HepG2 (cell line): Measurements from ENCODE around the gene RPL41. TPM values are rescaled to one million over a fixed set of nuclear protein-coding genes. Genes with fewer than 3 reads are reported as not detected.

Experiments used
- ADNP ChIP-seq: sonication (generic); formaldehyde crosslinking; IDR thresholded peaks from 2 replicates; pipeline ENCODE4 v1.4.0; 2020; ENCODE audit warnings: missing genetic modification reagents
- CC2D1A ChIP-seq: sonication (generic); formaldehyde crosslinking; IDR thresholded peaks from 2 replicates; pipeline ENCODE4 v1.8.1; 2023; ENCODE audit warnings: mild to moderate bottlenecking, missing genetic modification reagents
- ERF ChIP-seq: IDR thresholded peaks from 2 replicates; pipeline ENCODE4 v1.6.1; 2018; ENCODE audit warnings: missing biosample characterization, missing genetic modification reagents
- GRHL1 ChIP-seq: sonication (generic); formaldehyde crosslinking; conservative IDR thresholded peaks from 2 replicates; pipeline ENCODE4 v1.8.0; 2022; ENCODE audit warnings: missing genetic modification reagents
- NPAS2 ChIP-seq: sonication (generic); formaldehyde crosslinking; IDR thresholded peaks from 2 replicates; pipeline ENCODE4 v1.8.0; 2022; ENCODE audit warnings: mild to moderate bottlenecking, missing genetic modification reagents, borderline replicate concordance
- PPARG ChIP-seq: conservative IDR thresholded peaks from 2 replicates; pipeline ENCODE4 v1.6.1; 2016; ENCODE audit warnings: missing biosample characterization, missing genetic modification reagents
- PRMT3 ChIP-seq: sonication (generic); formaldehyde crosslinking; IDR thresholded peaks from 2 replicates; pipeline ENCODE4 v1.8.1; 2022; ENCODE audit warnings: low read depth, mild to moderate bottlenecking, moderate library complexity, missing genetic modification reagents, borderline replicate concordance
- SALL2 ChIP-seq: sonication (generic); formaldehyde crosslinking; IDR thresholded peaks from 2 replicates; pipeline ENCODE4 v1.8.1; 2023; ENCODE audit warnings: mild to moderate bottlenecking, missing genetic modification reagents, inconsistent platforms
- SMAD3 ChIP-seq: sonication (generic); formaldehyde crosslinking; IDR thresholded peaks from 2 replicates; pipeline ENCODE4 v1.4.0; 2020; ENCODE audit warnings: missing genetic modification reagents
- SMYD3 ChIP-seq: sonication (generic); formaldehyde crosslinking; IDR thresholded peaks from 2 replicates; pipeline ENCODE4 v1.8.1; 2023; ENCODE audit warnings: mild to moderate bottlenecking, missing genetic modification reagents
- SRF ChIP-seq: IDR thresholded peaks from 2 replicates; pipeline ENCODE4 v1.6.1; 2011; ENCODE audit warnings: mild to moderate bottlenecking, low read depth, low read length, moderate library complexity
- U2AF2 ChIP-seq: fragments of 200-400 bp; formaldehyde crosslinking; IDR thresholded peaks from 2 replicates; pipeline ENCODE4 v1.6.1; 2017; ENCODE audit warnings: low read depth, mild to moderate bottlenecking, low read length
- YEATS2 ChIP-seq: sonication (generic); formaldehyde crosslinking; IDR thresholded peaks from 2 replicates; pipeline ENCODE4 v1.4.0; 2020; ENCODE audit warnings: missing genetic modification reagents, borderline replicate concordance
- ZBTB34 ChIP-seq: sonication (generic); formaldehyde crosslinking; IDR thresholded peaks from 2 replicates; pipeline ENCODE4 v1.8.0; 2022; ENCODE audit warnings: mild to moderate bottlenecking, missing genetic modification reagents
- ZMYM4 ChIP-seq: sonication (generic); formaldehyde crosslinking; IDR thresholded peaks from 2 replicates; pipeline ENCODE4 v1.8.1; 2023; ENCODE audit warnings: mild to moderate bottlenecking, missing genetic modification reagents
- ZNF124 ChIP-seq: sonication (generic); formaldehyde crosslinking; IDR thresholded peaks from 2 replicates; pipeline ENCODE4 v1.4.0; 2020; ENCODE audit warnings: missing genetic modification reagents
- ZNF597 ChIP-seq: sonication (generic); formaldehyde crosslinking; IDR thresholded peaks from 2 replicates; pipeline ENCODE4 v1.5.0; 2020; ENCODE audit warnings: missing genetic modification reagents
- ZNF629 ChIP-seq: sonication (generic); formaldehyde crosslinking; conservative IDR thresholded peaks from 2 replicates; pipeline ENCODE4 v1.5.0; 2020; ENCODE audit warnings: missing genetic modification reagents
- ZNF800 ChIP-seq: sonication (generic); formaldehyde crosslinking; IDR thresholded peaks from 2 replicates; pipeline ENCODE4 v1.4.0; 2020; ENCODE audit warnings: missing genetic modification reagents
- polyA plus RNA-seq, 8 experiments: library from polyadenylated mRNA; depleted of rRNA in 3 of 8; stranded (reverse) in 7 of 8; unstranded in 1 of 8; fragments of >200 nt; fragmentation: Illumina TruSeq in 4 of 8; extraction: Trizol in 4 of 8; gene quantifications; 2 replicates each; pipeline versions ENCODE4 v1.2.1 to v1.2.3, GENCODE V29; 2011 to 2016; ENCODE audit warnings: low read depth in 4 of 8, missing spikeins in 1 of 8, mixed read lengths in 1 of 8; ENCODE audit not compliant: insufficient read depth in 1 of 8
- total RNA-seq, 5 experiments: library from RNA; depleted of rRNA; stranded (reverse); fragments of >200 nt; fragmentation: Illumina TruSeq; extraction: Trizol; gene quantifications; 2 replicates each; pipeline ENCODE4 v1.2.3, GENCODE V29; 2016; ENCODE audit warnings: low read depth in 1 of 5
- TF ChIP-seq, protein P1 (sequence below): sonication (generic); formaldehyde crosslinking; IDR thresholded peaks from 2 replicates; pipeline ENCODE4 v1.4.0; 2020; ENCODE audit warnings: mild to moderate bottlenecking, missing genetic modification reagents, borderline replicate concordance
- TF ChIP-seq, protein P2 (sequence below): sonication (generic); formaldehyde crosslinking; IDR thresholded peaks from 2 replicates; pipeline ENCODE4 v1.5.0; 2020; ENCODE audit warnings: mild to moderate bottlenecking, missing genetic modification reagents

The RPL41 gene
- total and polyA plus RNA-seq, 2 of the 13 experiments (the other 11 are each of a cell fraction or from before 2014, with no cell fraction given), result 4,012 to 7,670 TPM

GRCh38 chr12:56080556-56081138 lies 35.8 kb upstream of the RPL41 start (continued):
- TF ChIP-seq, protein P1, sequence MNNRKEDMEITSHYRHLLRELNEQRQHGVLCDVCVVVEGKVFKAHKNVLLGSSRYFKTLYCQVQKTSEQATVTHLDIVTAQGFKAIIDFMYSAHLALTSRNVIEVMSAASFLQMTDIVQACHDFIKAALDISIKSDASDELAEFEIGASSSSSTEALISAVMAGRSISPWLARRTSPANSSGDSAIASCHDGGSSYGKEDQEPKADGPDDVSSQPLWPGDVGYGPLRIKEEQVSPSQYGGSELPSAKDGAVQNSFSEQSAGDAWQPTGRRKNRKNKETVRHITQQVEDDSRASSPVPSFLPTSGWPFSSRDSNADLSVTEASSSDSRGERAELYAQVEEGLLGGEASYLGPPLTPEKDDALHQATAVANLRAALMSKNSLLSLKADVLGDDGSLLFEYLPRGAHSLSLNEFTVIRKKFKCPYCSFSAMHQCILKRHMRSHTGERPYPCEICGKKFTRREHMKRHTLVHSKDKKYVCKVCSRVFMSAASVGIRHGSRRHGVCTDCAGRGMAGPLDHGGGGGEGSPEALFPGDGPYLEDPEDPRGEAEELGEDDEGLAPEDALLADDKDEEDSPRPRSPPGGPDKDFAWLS (CRISPR knock-in tag), result no peak
- TF ChIP-seq ZBTB34 (no peak), SMYD3 (CRISPR knock-in tag) (no peak), PRMT3 (CRISPR knock-in tag) (no peak), ZNF597 (CRISPR knock-in tag) (no peak), GRHL1 (CRISPR knock-in tag) (no peak), SMAD3 (CRISPR knock-in tag) (peak; percentile 46; the same call in 1 of the 2 replicates), CC2D1A (CRISPR knock-in tag) (no peak), ZMYM4 (CRISPR knock-in tag) (no peak; the same call in 1 of the 2 replicates), PPARG (CRISPR knock-in tag) (peak; percentile 26; the same call in 1 of the 2 replicates), SRF (no peak), ZNF800 (CRISPR knock-in tag) (no peak), YEATS2 (no peak; the same call in 1 of the 2 replicates), SALL2 (CRISPR knock-in tag) (no peak), ERF (CRISPR knock-in tag) (peak; percentile 89), ZNF629 (CRISPR knock-in tag) (no peak; the same call in 1 of the 2 replicates), ADNP (CRISPR knock-in tag) (0 out of 2 replicates have a peak, but pooled peaks have one; percentile 67), ZNF124 (peak; percentile 47; the same call in 1 of the 2 replicates), NPAS2 (CRISPR knock-in tag) (no peak), U2AF2 (no peak)
- TF ChIP-seq, protein P2, sequence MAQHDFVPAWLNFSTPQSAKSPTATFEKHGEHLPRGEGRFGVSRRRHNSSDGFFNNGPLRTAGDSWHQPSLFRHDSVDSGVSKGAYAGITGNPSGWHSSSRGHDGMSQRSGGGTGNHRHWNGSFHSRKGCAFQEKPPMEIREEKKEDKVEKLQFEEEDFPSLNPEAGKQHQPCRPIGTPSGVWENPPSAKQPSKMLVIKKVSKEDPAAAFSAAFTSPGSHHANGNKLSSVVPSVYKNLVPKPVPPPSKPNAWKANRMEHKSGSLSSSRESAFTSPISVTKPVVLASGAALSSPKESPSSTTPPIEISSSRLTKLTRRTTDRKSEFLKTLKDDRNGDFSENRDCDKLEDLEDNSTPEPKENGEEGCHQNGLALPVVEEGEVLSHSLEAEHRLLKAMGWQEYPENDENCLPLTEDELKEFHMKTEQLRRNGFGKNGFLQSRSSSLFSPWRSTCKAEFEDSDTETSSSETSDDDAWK (CRISPR knock-in tag), result no peak
